HepG2 (cell line): Measurements from ENCODE around the gene ST6GALNAC4. TPM values are rescaled to one million over a fixed set of nuclear protein-coding genes. Genes with fewer than 3 reads are reported as not detected.

Experiments
- AFF4 ChIP-seq: sonication (generic); formaldehyde crosslinking; IDR thresholded peaks from 2 replicates; pipeline ENCODE4 v1.4.0; 2020; ENCODE audit warnings: missing genetic modification reagents
- BCL6 ChIP-seq: IDR thresholded peaks from 2 replicates; pipeline ENCODE4 v1.6.1; 2016; ENCODE audit warnings: missing genetic modification reagents, missing compliant biosample characterization
- CCAR2 ChIP-seq: fragments of 200-400 bp; formaldehyde crosslinking; optimal IDR thresholded peaks from 2 replicates; pipeline ENCODE3; 2018; ENCODE audit warnings: low read depth, mild to moderate bottlenecking, low read length, moderate library complexity
- FUBP1 ChIP-seq: sonication (generic); formaldehyde crosslinking; IDR thresholded peaks from 2 replicates; pipeline ENCODE4 v1.5.1; 2020; ENCODE audit warnings: missing genetic modification reagents, mild to moderate bottlenecking, borderline replicate concordance
- HNRNPK ChIP-seq: fragments of 200-400 bp; formaldehyde crosslinking; IDR thresholded peaks from 2 replicates; pipeline ENCODE4 v1.6.1; 2018; ENCODE audit warnings: low read length, low read depth, moderate library complexity, mild to moderate bottlenecking; ENCODE audit not compliant: poor library complexity, severe bottlenecking
- JUN ChIP-seq: sonication (generic); formaldehyde crosslinking; IDR thresholded peaks from 2 replicates; pipeline ENCODE4 v1.4.0; 2020; ENCODE audit warnings: mild to moderate bottlenecking, missing genetic modification reagents
- LBX2 ChIP-seq: sonication (generic); formaldehyde crosslinking; IDR thresholded peaks from 2 replicates; pipeline ENCODE4 v1.5.0; 2020; ENCODE audit warnings: missing genetic modification reagents, mild to moderate bottlenecking, borderline replicate concordance
- MAFF ChIP-seq: IDR thresholded peaks from 2 replicates; pipeline ENCODE4 v1.6.1; 2011; ENCODE audit warnings: low read depth, low read length, improper control_type of control experiment
- MEF2D ChIP-seq: sonication (generic); formaldehyde crosslinking; IDR thresholded peaks from 2 replicates; pipeline ENCODE4 v1.5.1; 2020; ENCODE audit warnings: mild to moderate bottlenecking, missing genetic modification reagents
- MLLT10 ChIP-seq: sonication (generic); formaldehyde crosslinking; IDR thresholded peaks from 2 replicates; pipeline ENCODE4 v1.4.0; 2020; ENCODE audit warnings: missing genetic modification reagents
- NPAS2 ChIP-seq: sonication (generic); formaldehyde crosslinking; IDR thresholded peaks from 2 replicates; pipeline ENCODE4 v1.8.0; 2022; ENCODE audit warnings: mild to moderate bottlenecking, missing genetic modification reagents, borderline replicate concordance
- PPARG ChIP-seq: conservative IDR thresholded peaks from 2 replicates; pipeline ENCODE4 v1.6.1; 2016; ENCODE audit warnings: missing biosample characterization, missing genetic modification reagents
- RXRB ChIP-seq: IDR thresholded peaks from 2 replicates; pipeline ENCODE4 v1.6.1; 2016; ENCODE audit warnings: borderline replicate concordance, missing genetic modification reagents, missing compliant biosample characterization
- SIX1 ChIP-seq: sonication (generic); formaldehyde crosslinking; IDR thresholded peaks from 2 replicates; pipeline ENCODE4 v1.4.0; 2020; ENCODE audit warnings: missing genetic modification reagents, borderline replicate concordance
- SNAPC5 ChIP-seq: sonication (generic); formaldehyde crosslinking; IDR thresholded peaks from 2 replicates; pipeline ENCODE4 v1.8.1; 2023; ENCODE audit warnings: mild to moderate bottlenecking, missing genetic modification reagents, borderline replicate concordance
- SRSF1 ChIP-seq: fragments of 200-400 bp; formaldehyde crosslinking; optimal IDR thresholded peaks from 2 replicates; pipeline ENCODE3; 2017; ENCODE audit warnings: mild to moderate bottlenecking, low read depth, low read length, moderate library complexity
- U2AF2 ChIP-seq: fragments of 200-400 bp; formaldehyde crosslinking; IDR thresholded peaks from 2 replicates; pipeline ENCODE4 v1.6.1; 2017; ENCODE audit warnings: low read depth, mild to moderate bottlenecking, low read length
- ZNF335 ChIP-seq: sonication (generic); formaldehyde crosslinking; IDR thresholded peaks from 2 replicates; pipeline ENCODE4 v1.4.0; 2020; ENCODE audit warnings: missing genetic modification reagents
- ZNF468 ChIP-seq: sonication (generic); formaldehyde crosslinking; IDR thresholded peaks from 2 replicates; pipeline ENCODE4 v1.8.0; 2022; ENCODE audit warnings: mild to moderate bottlenecking, moderate library complexity, missing genetic modification reagents
- ZNF557 ChIP-seq: sonication (generic); formaldehyde crosslinking; IDR thresholded peaks from 2 replicates; pipeline ENCODE4 v1.4.0; 2020; ENCODE audit warnings: missing genetic modification reagents
- ZNF7 ChIP-seq: IDR thresholded peaks from 2 replicates; pipeline ENCODE4 v1.6.1; 2016; ENCODE audit warnings: missing biosample characterization, missing genetic modification reagents
- ZSCAN9 ChIP-seq: IDR thresholded peaks from 2 replicates; pipeline ENCODE4 v1.6.1; 2016; ENCODE audit warnings: borderline replicate concordance
- polyA plus RNA-seq, 8 experiments: library from polyadenylated mRNA; depleted of rRNA in 3 of 8; stranded (reverse) in 7 of 8; unstranded in 1 of 8; fragments of >200 nt; fragmentation: Illumina TruSeq in 4 of 8; extraction: Trizol in 4 of 8; gene quantifications; 2 replicates each; pipeline versions ENCODE4 v1.2.1 to v1.2.3, GENCODE V29; 2011 to 2016; ENCODE audit warnings: low read depth in 4 of 8, missing spikeins in 1 of 8, mixed read lengths in 1 of 8; ENCODE audit not compliant: insufficient read depth in 1 of 8
- total RNA-seq, 5 experiments: library from RNA; depleted of rRNA; stranded (reverse); fragments of >200 nt; fragmentation: Illumina TruSeq; extraction: Trizol; gene quantifications; 2 replicates each; pipeline ENCODE4 v1.2.3, GENCODE V29; 2016; ENCODE audit warnings: low read depth in 1 of 5
- TF ChIP-seq, protein P1 (sequence below): sonication (generic); formaldehyde crosslinking; IDR thresholded peaks from 2 replicates; pipeline ENCODE4 v1.4.0; 2020; ENCODE audit warnings: low read depth, mild to moderate bottlenecking, missing genetic modification reagents

Gene ST6GALNAC4
- total and polyA plus RNA-seq, 2 of the 13 experiments (the other 11 are each of a cell fraction or from before 2014, with no cell fraction given): 18.8 to 27.7 TPM

- TF ChIP-seq RXRB: peak; percentile 83
- TF ChIP-seq FUBP1: 0 out of 2 replicates have a peak, but pooled peaks have one; percentile 65
- no peak for TF ChIP-seq ZNF557 (CRISPR knock-in tag)
- TF ChIP-seq CCAR2: no peak
- TF ChIP-seq SIX1 (CRISPR knock-in tag): no peak
- TF ChIP-seq LBX2: no peak
- TF ChIP-seq NPAS2 (CRISPR knock-in tag): no peak
- TF ChIP-seq ZSCAN9 (CRISPR knock-in tag): 0 out of 2 replicates have a peak, but pooled peaks have one; percentile 55
- TF ChIP-seq MLLT10 (CRISPR knock-in tag): no peak
- no peak for TF ChIP-seq U2AF2
- TF ChIP-seq PPARG (CRISPR knock-in tag): peak; percentile 42; the same call in 1 of the 2 replicates
- TF ChIP-seq, protein P1, sequence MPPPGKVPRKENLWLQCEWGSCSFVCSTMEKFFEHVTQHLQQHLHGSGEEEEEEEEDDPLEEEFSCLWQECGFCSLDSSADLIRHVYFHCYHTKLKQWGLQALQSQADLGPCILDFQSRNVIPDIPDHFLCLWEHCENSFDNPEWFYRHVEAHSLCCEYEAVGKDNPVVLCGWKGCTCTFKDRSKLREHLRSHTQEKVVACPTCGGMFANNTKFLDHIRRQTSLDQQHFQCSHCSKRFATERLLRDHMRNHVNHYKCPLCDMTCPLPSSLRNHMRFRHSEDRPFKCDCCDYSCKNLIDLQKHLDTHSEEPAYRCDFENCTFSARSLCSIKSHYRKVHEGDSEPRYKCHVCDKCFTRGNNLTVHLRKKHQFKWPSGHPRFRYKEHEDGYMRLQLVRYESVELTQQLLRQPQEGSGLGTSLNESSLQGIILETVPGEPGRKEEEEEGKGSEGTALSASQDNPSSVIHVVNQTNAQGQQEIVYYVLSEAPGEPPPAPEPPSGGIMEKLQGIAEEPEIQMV (CRISPR knock-in tag): no peak
- TF ChIP-seq MAFF: no peak
- TF ChIP-seq HNRNPK: no peak
- no peak for TF ChIP-seq ZNF468
- TF ChIP-seq MEF2D (CRISPR knock-in tag): 0 out of 2 replicates have a peak, but pooled peaks have one; percentile 26
- no peak for TF ChIP-seq SRSF1
- no peak for TF ChIP-seq SNAPC5 (CRISPR knock-in tag)
- peak; percentile 54; the same call in 1 of the 2 replicates for TF ChIP-seq BCL6 (CRISPR knock-in tag)
- TF ChIP-seq JUN: peak; percentile 97
- TF ChIP-seq AFF4 (CRISPR knock-in tag): no peak
- no peak for TF ChIP-seq ZNF335 (CRISPR knock-in tag)
- TF ChIP-seq ZNF7: no peak
These were observed 38.6 kb upstream of the ST6GALNAC4 start (continued) for GRCh38 chr9:127955294-127956015.
